CD14-positive monocyte (primary cell): ENCODE measurements around the gene EYA4. TPM values are rescaled to one million over a fixed set of nuclear protein-coding genes. Genes with fewer than 3 reads are reported as not detected.

Experiments used
- DNase-seq, 3 donors: peaks; one replicate each; pipeline ENCODE4 v3.0.0-alpha.2; 2011 to 2022
- H2AFZ ChIP-seq: 2 replicates; pipeline ENCODE4 v1.6.0; 2012; ENCODE audit warnings: mild to moderate bottlenecking, low read depth, low read length, inconsistent platforms; ENCODE audit not compliant: insufficient read depth, poor library complexity, severe bottlenecking
- H3K27ac ChIP-seq, 2 donors: 1 replicate in 1 of 2; 2 replicates in 1 of 2; pipeline ENCODE4 v1.5.1; 2012 to 2013; ENCODE audit warnings: low read length in 2 of 2, control low read depth in 1 of 2, inconsistent platforms in 1 of 2, low read depth in 1 of 2, mild to moderate bottlenecking in 1 of 2
- H3K27me3 ChIP-seq, 2 donors: one replicate each; pipeline versions ENCODE4 v1.6.0 to v1.6.1; 2011 to 2013; ENCODE audit warnings: low read length in 2 of 2; ENCODE audit not compliant: control insufficient read depth in 2 of 2, insufficient read depth in 2 of 2
- H3K36me3 ChIP-seq, 2 donors: replicated peaks in 1 of 2; 1 replicate in 1 of 2; 2 replicates in 1 of 2; pipeline versions ENCODE4 v1.5.1 to v1.6.1; 2012 to 2013; ENCODE audit warnings: low read length in 2 of 2, control low read depth in 1 of 2, inconsistent platforms in 1 of 2, mild to moderate bottlenecking in 1 of 2; ENCODE audit not compliant: insufficient read depth in 2 of 2, control insufficient read depth in 1 of 2
- H3K4me1 ChIP-seq, 2 donors: 1 replicate in 1 of 2; 2 replicates in 1 of 2; pipeline versions ENCODE4 v1.5.1 to v1.6.1; 2012 to 2013; ENCODE audit warnings: low read length in 2 of 2, control low read depth in 1 of 2, inconsistent platforms in 1 of 2, mild to moderate bottlenecking in 1 of 2, moderate library complexity in 1 of 2; ENCODE audit not compliant: insufficient read depth in 2 of 2, control insufficient read depth in 1 of 2
- H3K4me2 ChIP-seq: replicated peaks from 2 replicates; pipeline ENCODE3; 2012; ENCODE audit warnings: low read length, moderate library complexity, mild to moderate bottlenecking; ENCODE audit not compliant: poor library complexity, severe bottlenecking; ENCODE audit errors: extremely low read depth
- H3K4me3 ChIP-seq, 3 experiments: fragments of 200-600 bp in 1 of 3; sonication (generic) in 1 of 3; replicated peaks in 1 of 3; 1 replicate in 2 of 3; 2 replicates in 1 of 3; pipeline ENCODE4 v1.5.1; 2011 to 2013; ENCODE audit warnings: low read length in 3 of 3, mild to moderate bottlenecking in 3 of 3, control low read depth in 2 of 3, low read depth in 2 of 3, inconsistent platforms in 1 of 3, moderate library complexity in 1 of 3
- H3K79me2 ChIP-seq: 2 replicates; pipeline ENCODE4 v1.6.0; 2012; ENCODE audit warnings: mild to moderate bottlenecking, control low read depth, inconsistent platforms, low read length, moderate library complexity; ENCODE audit not compliant: insufficient read depth
- H3K9ac ChIP-seq: 2 replicates; pipeline ENCODE4 v1.6.0; 2017; ENCODE audit warnings: low read length, mild to moderate bottlenecking; ENCODE audit not compliant: insufficient read depth, poor library complexity, severe bottlenecking
- H3K9me3 ChIP-seq, 2 donors: replicated peaks in 1 of 2; 1 replicate in 1 of 2; 2 replicates in 1 of 2; pipeline versions ENCODE4 v1.5.1 to v1.6.1; 2012 to 2013; ENCODE audit warnings: low read length in 2 of 2, control low read depth in 1 of 2; ENCODE audit not compliant: control insufficient read depth in 1 of 2, insufficient read depth in 1 of 2
- H4K20me1 ChIP-seq: 2 replicates; pipeline ENCODE4 v1.6.0; 2012; ENCODE audit warnings: mild to moderate bottlenecking, low read length, control low read depth, moderate library complexity; ENCODE audit not compliant: insufficient read depth
- H3K27ac Mint-ChIP-seq, 7 donors: one replicate each; pipeline ENCODE4 v1.8.0; 2020; ENCODE audit warnings: mild to moderate bottlenecking in 7 of 7, mixed read lengths in 7 of 7, moderate library complexity in 6 of 7, inconsistent platforms in 2 of 7
- H3K27me3 Mint-ChIP-seq, 3 donors: one replicate each; pipeline ENCODE4 v1.8.0; 2021 to 2022; ENCODE audit warnings: low read depth in 3 of 3, mild to moderate bottlenecking in 3 of 3, mixed read lengths in 3 of 3, moderate library complexity in 3 of 3, inconsistent platforms in 1 of 3
- H3K36me3 Mint-ChIP-seq, 2 donors: one replicate each; pipeline ENCODE4 v1.8.0; 2020; ENCODE audit warnings: mixed read lengths in 2 of 2, inconsistent platforms in 1 of 2, mild to moderate bottlenecking in 1 of 2
- H3K4me1 Mint-ChIP-seq: one replicate; pipeline ENCODE4 v1.8.0; 2020; ENCODE audit warnings: mild to moderate bottlenecking, mixed read lengths
- H3K4me3 Mint-ChIP-seq, 2 donors: one replicate each; pipeline ENCODE4 v1.8.0; 2020; ENCODE audit warnings: mild to moderate bottlenecking in 2 of 2, mixed read lengths in 2 of 2, moderate library complexity in 1 of 2
- H3K9me3 Mint-ChIP-seq, 7 donors: one replicate each; pipeline ENCODE4 v1.8.0; 2020 to 2022; ENCODE audit warnings: mixed read lengths in 7 of 7, mild to moderate bottlenecking in 6 of 7, moderate library complexity in 6 of 7, inconsistent platforms in 2 of 7
- WGBS: methylation state at CpG from one replicate; pipeline ENCODE4 v1.1.5; 2013; ENCODE audit warnings: missing lambda C conversion rate; ENCODE audit not compliant: insufficient coverage; 5-methylcytosine and 5-hydroxymethylcytosine counted together
- intact Hi-C, 2 donors: fragments of 100-400 bp; cut with micrococcal nuclease; formaldehyde crosslinking; loops; one replicate each; pipeline versions ENCODE4 v1.15.0 to v1.15.1; 2023
- polyA plus RNA-seq, 3 donors: library from polyadenylated mRNA; depleted of rRNA in 1 of 3; unstranded in 2 of 3; stranded (reverse) in 1 of 3; fragments of 300-500 nt in 2 of 3; fragments of >200 nt in 1 of 3; fragmentation: Illumina TruSeq in 2 of 3; gene quantifications; 1 replicate in 2 of 3; 2 replicates in 1 of 3; pipeline ENCODE4 v1.2.3, GENCODE V29; 2012 to 2021
- TF ChIP-seq, protein P1 (sequence below): fragments of 200-600 bp; IDR thresholded peaks from one replicate; pipeline ENCODE4 v1.8.0; 2022; ENCODE audit warnings: antibody characterized with exemption, mild to moderate bottlenecking

Gene EYA4
- polyA plus RNA-seq, 3 donors: not detected

DNA sequence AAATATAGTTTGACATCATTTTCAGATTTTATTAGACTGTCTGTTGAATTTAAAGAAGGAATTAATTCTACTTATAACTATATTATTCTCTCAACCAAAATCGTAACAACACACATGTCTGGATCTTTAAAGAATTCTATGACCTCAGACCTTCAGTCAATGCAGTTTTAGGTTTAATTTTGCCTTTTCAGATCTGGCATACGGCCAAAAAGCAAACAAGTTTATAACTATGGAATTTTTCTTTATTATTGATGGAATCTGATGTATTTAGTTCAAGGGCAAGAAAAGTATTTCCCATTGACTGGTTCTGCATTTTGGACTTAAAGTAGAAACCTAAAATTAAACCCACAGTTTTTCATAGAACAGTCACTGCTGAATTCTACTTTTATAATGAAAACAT lies 233.4 kb downstream of the EYA4 start:
- H3K9me3 ChIP-seq: no peaks in the 10 kb centered on the region
- no peaks in the 10 kb centered on the region for H3K79me2 ChIP-seq
- no peak overlapping the region for H2AFZ ChIP-seq
- no peak for DNase-seq
- H3K4me3 ChIP-seq: no peak overlapping the region
- intact Hi-C loops: no loop called here
- WGBS: no CpG with 5 or more reads among the region's 2 CpGs
- Mint-ChIP-seq H3K27ac (no peak overlapping the region), H3K4me1 (no peaks in the 10 kb centered on the region), H3K9me3 (peaks cover 0 to 3% (median 0%) of the 10 kb centered on the region in 7 donors), H3K27me3 (no peaks in the 10 kb centered on the region), H3K4me3 (no peak overlapping the region), H3K36me3 (no peaks in the 10 kb centered on the region)
- H3K9ac ChIP-seq: no peak overlapping the region
- no peak overlapping the region for H3K27ac ChIP-seq
- no peak overlapping the region for H3K4me2 ChIP-seq
- no peaks in the 10 kb centered on the region for H3K36me3 ChIP-seq
- H3K4me1 ChIP-seq: no peaks in the 10 kb centered on the region
- no peaks in the 10 kb centered on the region for H3K27me3 ChIP-seq
- TF ChIP-seq, protein P1, sequence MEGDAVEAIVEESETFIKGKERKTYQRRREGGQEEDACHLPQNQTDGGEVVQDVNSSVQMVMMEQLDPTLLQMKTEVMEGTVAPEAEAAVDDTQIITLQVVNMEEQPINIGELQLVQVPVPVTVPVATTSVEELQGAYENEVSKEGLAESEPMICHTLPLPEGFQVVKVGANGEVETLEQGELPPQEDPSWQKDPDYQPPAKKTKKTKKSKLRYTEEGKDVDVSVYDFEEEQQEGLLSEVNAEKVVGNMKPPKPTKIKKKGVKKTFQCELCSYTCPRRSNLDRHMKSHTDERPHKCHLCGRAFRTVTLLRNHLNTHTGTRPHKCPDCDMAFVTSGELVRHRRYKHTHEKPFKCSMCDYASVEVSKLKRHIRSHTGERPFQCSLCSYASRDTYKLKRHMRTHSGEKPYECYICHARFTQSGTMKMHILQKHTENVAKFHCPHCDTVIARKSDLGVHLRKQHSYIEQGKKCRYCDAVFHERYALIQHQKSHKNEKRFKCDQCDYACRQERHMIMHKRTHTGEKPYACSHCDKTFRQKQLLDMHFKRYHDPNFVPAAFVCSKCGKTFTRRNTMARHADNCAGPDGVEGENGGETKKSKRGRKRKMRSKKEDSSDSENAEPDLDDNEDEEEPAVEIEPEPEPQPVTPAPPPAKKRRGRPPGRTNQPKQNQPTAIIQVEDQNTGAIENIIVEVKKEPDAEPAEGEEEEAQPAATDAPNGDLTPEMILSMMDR: no peak
- H4K20me1 ChIP-seq: no peaks in the 10 kb centered on the region

DNA sequence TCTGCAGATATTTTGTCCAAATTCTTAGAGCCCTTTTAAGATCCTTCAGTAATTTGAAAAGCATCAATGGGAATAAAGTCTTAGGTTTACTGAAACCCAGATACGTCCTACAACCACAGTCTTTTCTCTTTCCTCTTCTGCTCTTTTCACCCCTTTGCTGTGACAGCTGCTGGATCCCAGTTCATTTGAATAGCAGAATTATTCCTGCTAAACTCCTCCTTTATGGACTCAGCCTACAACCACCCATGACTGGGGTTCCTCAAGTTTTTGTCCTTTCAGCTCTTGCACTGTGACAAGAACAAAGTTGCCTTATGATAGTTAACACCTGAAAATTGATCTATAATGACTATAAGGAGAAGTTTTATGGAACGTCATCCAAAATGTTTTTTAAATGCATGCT lies 237.5 kb downstream of the EYA4 start:
- DNase-seq: no peak
- Histone ChIP-seq H2AFZ (no peak overlapping the region), H3K79me2 (no peaks in the 10 kb centered on the region), H3K27me3 (no peaks in the 10 kb centered on the region), H3K27ac (no peak overlapping the region), H4K20me1 (no peaks in the 10 kb centered on the region), H3K9ac (no peak overlapping the region), H3K9me3 (no peaks in the 10 kb centered on the region), H3K4me3 (no peak overlapping the region), H3K36me3 (no peaks in the 10 kb centered on the region), H3K4me1 (no peaks in the 10 kb centered on the region), H3K4me2 (no peak overlapping the region)
- H3K27ac Mint-ChIP-seq: no peak overlapping the region
- peaks cover 0 to 3% (median 0%) of the 10 kb centered on the region in 7 donors for H3K9me3 Mint-ChIP-seq
- H3K4me3 Mint-ChIP-seq: no peak overlapping the region
- 80% methylated on average over 1 of the region's 2 CpGs for WGBS
- intact Hi-C loops: no loop called here
- H3K27me3 Mint-ChIP-seq: no peaks in the 10 kb centered on the region
- TF ChIP-seq, protein P1: no peak
- H3K36me3 Mint-ChIP-seq: no peaks in the 10 kb centered on the region
- no peaks in the 10 kb centered on the region for H3K4me1 Mint-ChIP-seq
